KBM-7 (cell line): Measurements from ENCODE around the gene CYP8B1.

Experiments used
- DNase-seq: peaks from one replicate; pipeline ENCODE4 v3.0.0-alpha.2; 2015
- in situ Hi-C: fragments of 300-500 bp; cut with MboI; formaldehyde crosslinking; loops from 2 replicates; pipeline ENCODE4 v1.14.3; 2020; ENCODE audit warnings: low sequenced_read_pairs, low pct_unique_long_range_greater_than_20kb, mixed read lengths

Gene CYP8B1

GRCh38 chr3:42855547-42856380 is 19.9 kb downstream of the CYP8B1 start:
- DNase-seq = no peak
- in situ Hi-C loops = no loop called here

- in situ Hi-C loops = no loop called here
- no peak for DNase-seq
Observed at GRCh38 chr3:42855219-42855546, 20.5 kb downstream of the CYP8B1 start.

GRCh38 chr3:42853739-42854302 is 21.9 kb downstream of the CYP8B1 start:
- no peak for DNase-seq
- in situ Hi-C loops = no loop called here

- DNase-seq = no peak
- in situ Hi-C loops = no loop called here
Observed at GRCh38 chr3:42853056-42853455, 22.6 kb downstream of the CYP8B1 start.

- no peak for DNase-seq
- in situ Hi-C loops = no loop called here
Observed at GRCh38 chr3:42852441-42852840, 23.2 kb downstream of the CYP8B1 start.

- in situ Hi-C loops = no loop called here
- no peak for DNase-seq
Observed at GRCh38 chr3:42851228-42851834, 24.3 kb downstream of the CYP8B1 start.

DNA sequence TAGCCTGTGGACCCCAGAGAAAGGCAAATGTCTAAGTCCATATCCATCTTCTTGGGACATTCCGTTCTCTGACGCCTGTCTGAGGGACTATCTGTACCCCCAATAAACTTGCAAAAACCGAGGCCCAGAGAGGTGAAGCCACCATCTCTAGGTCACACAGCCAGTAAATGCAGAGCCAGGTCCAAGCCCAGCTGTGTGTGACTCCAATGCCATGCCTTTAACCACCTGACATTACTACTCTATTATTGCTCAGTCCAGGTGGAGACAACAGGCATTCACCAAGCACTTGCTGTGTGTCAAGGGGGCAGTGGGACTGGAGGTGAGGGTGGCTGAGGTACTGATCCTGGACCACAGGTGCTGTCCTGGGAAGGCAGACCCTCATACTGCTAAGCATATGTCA is 25.4 kb downstream of the CYP8B1 start:
- no peak for DNase-seq
- in situ Hi-C loops = no loop called here

GRCh38 chr3:42849017-42849416 is 26.7 kb downstream of the CYP8B1 start:
- no peak for DNase-seq
- in situ Hi-C loops = no loop called here

DNA sequence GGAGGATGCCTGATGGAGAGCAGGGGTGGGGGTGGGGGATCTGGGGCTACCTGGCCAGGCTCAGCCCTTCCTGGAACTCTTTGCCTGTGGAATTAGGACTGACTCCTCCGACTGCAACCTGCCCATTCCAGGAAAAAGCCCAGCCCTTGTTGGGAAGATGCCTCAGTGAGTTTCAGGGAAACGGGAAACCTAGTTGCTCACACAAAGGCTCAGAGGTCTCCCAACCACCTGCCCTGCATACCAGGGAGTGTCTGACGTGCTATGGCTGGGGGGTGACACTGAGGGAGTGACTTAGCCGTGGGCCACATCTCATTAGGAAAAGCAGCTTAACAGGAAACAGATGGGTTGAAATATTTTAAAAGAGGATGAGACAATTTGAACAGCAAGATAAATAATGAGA is 27.9 kb downstream of the CYP8B1 start:
- in situ Hi-C loops = no loop called here
- peak; percentile 22 for DNase-seq

DNA sequence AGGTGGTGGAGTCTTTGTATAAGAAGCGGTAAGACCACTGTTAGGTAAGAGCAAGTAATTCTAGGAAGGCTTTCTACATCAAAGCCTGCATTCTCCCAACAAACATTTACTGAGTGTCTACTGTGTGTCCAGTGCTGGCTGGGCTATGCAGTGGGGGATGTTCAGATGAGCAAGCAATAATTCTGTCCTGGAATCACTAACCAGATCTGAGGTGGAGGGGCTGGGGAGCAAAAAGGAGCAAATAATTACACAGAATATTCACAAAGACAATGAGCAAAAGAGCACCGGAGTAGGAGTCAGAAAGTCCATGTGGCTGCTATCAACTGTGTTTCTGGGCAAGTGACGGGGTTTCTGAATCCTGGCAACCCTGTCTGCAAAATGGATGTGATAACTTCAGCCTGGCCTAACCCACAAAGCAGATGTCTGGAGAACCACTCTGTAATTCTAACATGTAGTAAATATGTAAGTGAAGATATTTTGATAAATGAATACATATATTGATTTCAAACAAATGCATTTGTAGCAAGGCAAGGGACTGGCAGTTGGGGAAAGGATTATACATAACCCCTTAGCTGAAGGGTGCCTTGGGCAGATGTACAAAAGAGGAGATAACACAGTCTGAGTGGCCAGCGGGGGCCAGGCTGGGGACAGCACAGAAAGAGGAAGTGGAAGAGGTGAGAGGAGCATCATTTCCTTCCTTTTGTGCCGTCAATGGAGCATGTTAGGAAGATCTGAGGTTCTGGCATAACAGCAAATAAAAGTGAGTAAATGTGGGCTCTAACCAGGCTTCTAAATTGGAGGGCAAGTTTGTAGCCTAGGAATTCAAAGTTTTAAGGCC is 28.8 kb downstream of the CYP8B1 start:
- peak; percentile 75 for DNase-seq

GRCh38 chr3:42844815-42845214 is 30.9 kb downstream of the CYP8B1 start:
- DNase-seq = no peak
- in situ Hi-C loops = no loop called here

More for the DNA sequence above, 28.8 kb downstream of the CYP8B1 start:
- in situ Hi-C loops = no loop called here

- no peak for DNase-seq
- in situ Hi-C loops = no loop called here
Observed at GRCh38 chr3:42844412-42844713, 31.3 kb downstream of the CYP8B1 start.

GRCh38 chr3:42843713-42844411 is 31.8 kb downstream of the CYP8B1 start:
- DNase-seq = no peak

GRCh38 chr3:42841332-42841731 is 34.3 kb downstream of the CYP8B1 start:
- no peak for DNase-seq
- in situ Hi-C loops = no loop called here

More at GRCh38 chr3:42843713-42844411, 31.8 kb downstream of the CYP8B1 start:
- in situ Hi-C loops = no loop called here

DNA sequence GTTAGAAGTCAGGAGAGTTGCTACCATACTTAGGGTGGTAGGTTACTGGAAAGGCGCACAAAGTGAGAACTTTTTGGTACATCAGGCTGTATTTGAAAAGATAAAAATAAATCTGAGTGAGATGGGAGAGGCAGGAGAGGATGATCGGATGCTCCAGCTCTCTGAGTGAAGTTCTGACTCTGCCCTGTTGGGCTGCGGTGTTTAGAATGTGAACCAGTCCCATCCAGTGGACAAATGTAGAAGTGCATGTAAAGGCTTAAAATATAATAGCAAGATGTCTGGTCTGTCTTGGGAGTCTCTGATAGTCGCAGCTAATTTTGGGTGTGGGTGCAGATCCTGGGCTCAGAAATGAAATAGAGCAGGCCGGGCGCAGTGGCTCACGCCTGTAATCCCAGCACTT is 36.1 kb downstream of the CYP8B1 start:
- in situ Hi-C loops = no loop called here
- peak; percentile 82 for DNase-seq

- in situ Hi-C loops = no loop called here
- DNase-seq = no peak
Observed at GRCh38 chr3:42838571-42838970, 37.1 kb downstream of the CYP8B1 start.

GRCh38 chr3:42836150-42837123 is 39.2 kb downstream of the CYP8B1 start:
- no peak for DNase-seq
- in situ Hi-C loops = no loop called here

- in situ Hi-C loops = no loop called here
- peak; percentile 84 for DNase-seq
Observed at GRCh38 chr3:42831321-42831713, 44.4 kb downstream of the CYP8B1 start.
